ENCODE results near the gene IPO4. TPM values are rescaled to one million over a fixed set of nuclear protein-coding genes. Genes with fewer than 3 reads are reported as not detected.

IPO4 gene
- total and polyA plus RNA-seq, 9 of the 15 experiments (the other 6 are each of a cell fraction or from before 2014, with no cell fraction given), result 7.3 to 122 (median 31.8) TPM

DNA sequence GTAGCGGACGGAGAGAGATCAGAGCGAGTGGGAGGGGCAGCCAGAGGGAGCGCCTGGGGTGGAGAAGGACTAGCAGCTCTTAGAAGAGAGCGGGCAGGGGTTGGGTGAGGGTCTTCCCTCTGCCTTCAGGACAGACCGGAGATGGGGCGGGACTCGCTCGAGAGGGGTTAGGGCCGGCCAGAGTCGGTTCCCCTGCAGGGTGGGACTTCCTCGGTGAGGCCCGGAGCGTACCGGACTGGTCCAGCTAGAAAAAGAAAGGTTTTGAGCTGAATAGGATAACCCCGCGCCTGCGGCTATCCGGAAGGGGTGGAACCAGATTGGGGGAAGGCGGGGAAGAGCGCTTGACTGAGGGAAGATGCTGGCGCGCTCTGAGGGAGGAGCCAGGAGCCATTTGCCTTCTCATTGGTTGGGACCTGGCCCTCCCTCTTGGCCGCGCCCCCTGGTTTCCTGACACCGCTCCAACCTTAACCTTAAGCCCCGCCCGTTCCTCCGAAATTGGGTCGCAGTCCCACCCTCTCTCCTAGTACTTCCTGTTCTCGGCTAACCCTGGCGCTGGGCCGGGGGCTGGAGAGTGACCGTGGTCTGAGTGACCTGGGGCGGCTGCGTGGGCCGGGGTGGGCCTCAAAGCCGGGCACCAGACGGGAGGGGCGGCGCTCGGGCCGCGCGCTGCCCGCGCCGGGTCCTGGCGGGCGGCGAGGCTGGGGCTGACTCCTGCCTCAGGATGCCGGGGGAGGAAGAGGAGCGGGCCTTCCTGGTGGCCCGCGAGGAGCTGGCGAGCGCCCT is 41.4 kb downstream of the IPO4 start, which contains the start of gene RNF31:
RNF31 (plus strand) TSS at position 521 of the 783 bp plus-strand sequence; CDS start at position 722, 201 bp downstream.
- DNase-seq (ENCODE audit: extremely low read depth in 1 of 4, low spot score in 3 of 4) (peak; percentile 85 to 97 (median 90)), ATAC-seq (peak; percentile 95), FAIRE-seq (peak; percentile 99)
- Histone ChIP-seq H3K9me1 (ENCODE audit: control insufficient read depth, insufficient read depth, low read length) (peaks cover 5% of the 10 kb centered on the region), H3K79me2 (ENCODE audit: control insufficient read depth, insufficient read depth, low read length) (peaks cover 39% of the 10 kb centered on the region), H3K4me3 (peak within 1 kb of the TSS; percentile 98), H3K36me3 (ENCODE audit: control insufficient read depth, insufficient read depth, low read length) (peaks cover 61% of the 10 kb centered on the region; the same call in 2 of the 3 replicates), H3K4me2 (ENCODE audit: insufficient read depth, low read length) (peak within 1 kb of the TSS; percentile 98), H3K4me1 (replicated peaks in 1 of 2; ENCODE audit: control insufficient read depth in 2 of 2, insufficient read depth in 2 of 2, low read length in 2 of 2) (peaks cover 31 to 44% of the 10 kb centered on the region in 2 experiments; a peak in 4 of 5 replicates), H3K9me3 (replicated peaks; ENCODE audit: control insufficient read depth, insufficient read depth, low read depth, low read length) (no peaks in the 10 kb centered on the region), H3K27ac (ENCODE audit: extremely low read depth, low read depth, low read length) (peak within 1 kb of the TSS; percentile 72), H2AFZ (ENCODE audit: low read depth, low read length) (peak within 1 kb of the TSS; percentile 84), H3K27me3 (ENCODE audit: control insufficient read depth in 2 of 2, insufficient read depth in 2 of 2, low read length in 2 of 2) (no peaks in the 10 kb centered on the region), H3K9ac (ENCODE audit: insufficient read depth in 1 of 2, low read depth in 2 of 2, low read length in 2 of 2) (peak within 1 kb of the TSS; percentile 81 to 97), H4K20me1 (replicated peaks; ENCODE audit: control insufficient read depth, insufficient read depth, low read length) (no peaks in the 10 kb centered on the region)
- CTCF ChIA-PET (ENCODE audit: low intra/inter-chr PET ratio), result no interaction called here
- BruUV-seq (replicated peaks), result no TSS peak
- intact Hi-C loops (cut with micrococcal nuclease), result loop anchor here (2.0 to 10.0 kb wide), 2 partner anchors 32 to 52 kb away; partner anchors contain the start of genes DCAF11, NRL and PCK2
- 0% methylated on average over 16 of the region's 57 CpGs for WGBS (ENCODE audit: insufficient coverage, low coverage, missing lambda C conversion rate)
- POLR2A ChIA-PET, result interaction anchor here (0.6 to 2.2 kb wide), 12 partner anchors 8 to 284 kb away, joined by 3 to 6 read pairs (median 4); partner anchors contain the start of genes DCAF11, IRF9, NRL and TINF2
- in situ Hi-C loops (cut with MboI), result no loop called here
- TF ChIP-seq ZNF121 (CRISPR knock-in tag; conservative IDR thresholded peaks at IDR 0.05) (no peak), ZNF253 (CRISPR knock-in tag; conservative IDR thresholded peaks at IDR 0.05) (no peak), ZNF507 (tag; conservative IDR thresholded peaks at IDR 0.05) (no peak), ZNF57 (CRISPR knock-in tag; IDR thresholded peaks at IDR 0.05) (no peak), TSC22D4 (tag; IDR thresholded peaks at IDR 0.05) (no peak), NFYB (IDR thresholded peaks at IDR 0.05; ENCODE audit: extremely low read depth, insufficient read length) (peak; percentile 67), KDM4B (IDR thresholded peaks at IDR 0.05; ENCODE audit: borderline replicate concordance in 2 of 2, low read depth in 1 of 2) (no peak), MCM3 (IDR thresholded peaks at IDR 0.05) (no peak), ZFX (CRISPR knock-in tag; IDR thresholded peaks at IDR 0.05) (no peak), ZBTB34 (CRISPR knock-in tag; IDR thresholded peaks at IDR 0.05) (no peak), PRPF4 (IDR thresholded peaks at IDR 0.05; ENCODE audit: insufficient read depth, low read depth, low read length, poor library complexity, severe bottlenecking) (no peak), ZNF444 (CRISPR knock-in tag; IDR thresholded peaks at IDR 0.05) (no peak), TEAD2 (tag; IDR thresholded peaks at IDR 0.05) (no peak), ZNF134 (CRISPR knock-in tag; conservative IDR thresholded peaks at IDR 0.05) (no peak), CXXC5 (CRISPR knock-in tag; IDR thresholded peaks at IDR 0.05) (0 out of 2 replicates have a peak, but pooled peaks have one; percentile 4), SAFB (IDR thresholded peaks at IDR 0.05; ENCODE audit: borderline replicate concordance, low read depth, low read length) (no peak), CREB3 (tag; conservative IDR thresholded peaks at IDR 0.05; ENCODE audit: low read depth) (no peak), POLR2A (conservative IDR thresholded peaks at IDR 0.05) (peak; percentile 55; the same call in 1 of the 2 replicates), RBFOX2 (IDR thresholded peaks at IDR 0.05; ENCODE audit: low read depth, low read length) (peak; percentile 75)
- TF ChIP-seq, protein P1, sequence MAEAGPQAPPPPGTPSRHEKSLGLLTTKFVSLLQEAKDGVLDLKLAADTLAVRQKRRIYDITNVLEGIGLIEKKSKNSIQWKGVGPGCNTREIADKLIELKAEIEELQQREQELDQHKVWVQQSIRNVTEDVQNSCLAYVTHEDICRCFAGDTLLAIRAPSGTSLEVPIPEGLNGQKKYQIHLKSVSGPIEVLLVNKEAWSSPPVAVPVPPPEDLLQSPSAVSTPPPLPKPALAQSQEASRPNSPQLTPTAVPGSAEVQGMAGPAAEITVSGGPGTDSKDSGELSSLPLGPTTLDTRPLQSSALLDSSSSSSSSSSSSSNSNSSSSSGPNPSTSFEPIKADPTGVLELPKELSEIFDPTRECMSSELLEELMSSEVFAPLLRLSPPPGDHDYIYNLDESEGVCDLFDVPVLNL (CRISPR knock-in tag; IDR thresholded peaks at IDR 0.05; ENCODE audit: low read depth), result no peak
